ENCODE measurements around the gene RDH8.

GRCh38 chr19:10013316-10013715, at the start of gene RDH8:
- TF ChIP-seq CTCF (IDR thresholded peaks at IDR 0.05) (no peak), BHLHE40 (IDR thresholded peaks at IDR 0.05; ENCODE audit: low read depth, low read length) (no peak), MYC (IDR thresholded peaks at IDR 0.05; ENCODE audit: borderline replicate concordance, low read length) (no peak), USF2 (IDR thresholded peaks at IDR 0.05) (no peak), RAD21 (conservative IDR thresholded peaks at IDR 0.05 in 1 of 2, IDR thresholded peaks at IDR 0.05 in 1 of 2) (no peak), RCOR1 (IDR thresholded peaks at IDR 0.05; ENCODE audit: low read depth, low read length) (no peak), REST (IDR thresholded peaks at IDR 0.05) (no peak), HOXB13 (CRISPR knock-in tag; IDR thresholded peaks at IDR 0.05; ENCODE audit: low read depth) (no peak)
